Frontal cortex (tissue), 4 donors: ENCODE results near the gene RNASE8. TPM values are rescaled to one million over a fixed set of nuclear protein-coding genes. Genes with fewer than 3 reads are reported as not detected.

ENCODE experiments used
- DNase-seq, 2 donors: peaks; one replicate each; pipeline ENCODE4 v3.0.0; 2012; ENCODE audit warnings: low spot score in 2 of 2
- FAIRE-seq: peaks from 2 replicates; lab custom pipeline; 2012; peaks lifted over from hg19 to GRCh38; lab: Jason Lieb, UNC
- total RNA-seq: library from RNA; depleted of rRNA; stranded (reverse); fragments of >200 nt; gene quantifications from one replicate; pipeline ENCODE4 v1.2.3, GENCODE V29; 2014
- donor health status: control.
- donor health status: control.
- donor health status: control.

Gene RNASE8
- total RNA-seq, 1 donor from 2014 or later = not detected

GRCh38 chr14:21099596-21099985, 42.0 kb downstream of the RNASE8 start:
- no peak for FAIRE-seq

GRCh38 chr14:21100931-21101330, 43.3 kb downstream of the RNASE8 start, which contains the start of gene TMEM253:
Gene TMEM253 (plus strand): TSS chr14:21101066. CDS start chr14:21101344, 278 bp downstream.
- no peak for FAIRE-seq

More at GRCh38 chr14:21099596-21099985, 42.0 kb downstream of the RNASE8 start:
- DNase-seq = peak in 1 of 2 donors; percentile 13

DNA sequence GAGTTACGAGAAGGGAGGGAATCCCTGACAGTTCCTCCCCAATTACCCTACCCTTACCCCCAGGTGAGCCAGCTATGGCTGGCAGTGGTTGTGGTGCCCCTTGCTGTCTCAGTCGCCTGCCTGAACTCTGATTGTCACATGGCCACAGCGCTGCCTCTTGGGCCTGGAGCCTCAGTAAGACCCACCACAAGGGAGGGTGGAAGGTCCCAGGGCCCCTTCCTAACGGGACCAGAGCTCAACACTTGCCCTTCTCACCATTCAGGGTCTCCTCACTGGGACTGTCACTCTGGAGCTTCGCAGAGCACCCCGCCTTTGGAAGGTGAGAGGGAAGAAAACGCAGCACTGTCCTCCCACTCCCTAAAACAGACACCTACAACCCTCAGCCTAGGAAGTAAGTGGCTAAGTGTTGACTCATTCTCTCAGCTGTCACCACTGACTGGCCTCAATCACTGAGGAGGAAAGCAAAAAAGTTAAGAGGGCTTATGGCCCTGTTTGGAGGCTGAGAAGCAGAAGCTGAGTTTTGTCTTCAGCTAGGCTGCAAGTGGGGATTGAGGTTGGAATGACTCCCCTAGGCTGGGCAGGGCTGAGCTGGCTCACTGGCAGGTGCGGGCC, 44.3 kb downstream of the RNASE8 start:
- DNase-seq = no peak
- no peak for FAIRE-seq

More at GRCh38 chr14:21100931-21101330, 43.3 kb downstream of the RNASE8 start, which contains the start of gene TMEM253:
- no peak for DNase-seq

DNA sequence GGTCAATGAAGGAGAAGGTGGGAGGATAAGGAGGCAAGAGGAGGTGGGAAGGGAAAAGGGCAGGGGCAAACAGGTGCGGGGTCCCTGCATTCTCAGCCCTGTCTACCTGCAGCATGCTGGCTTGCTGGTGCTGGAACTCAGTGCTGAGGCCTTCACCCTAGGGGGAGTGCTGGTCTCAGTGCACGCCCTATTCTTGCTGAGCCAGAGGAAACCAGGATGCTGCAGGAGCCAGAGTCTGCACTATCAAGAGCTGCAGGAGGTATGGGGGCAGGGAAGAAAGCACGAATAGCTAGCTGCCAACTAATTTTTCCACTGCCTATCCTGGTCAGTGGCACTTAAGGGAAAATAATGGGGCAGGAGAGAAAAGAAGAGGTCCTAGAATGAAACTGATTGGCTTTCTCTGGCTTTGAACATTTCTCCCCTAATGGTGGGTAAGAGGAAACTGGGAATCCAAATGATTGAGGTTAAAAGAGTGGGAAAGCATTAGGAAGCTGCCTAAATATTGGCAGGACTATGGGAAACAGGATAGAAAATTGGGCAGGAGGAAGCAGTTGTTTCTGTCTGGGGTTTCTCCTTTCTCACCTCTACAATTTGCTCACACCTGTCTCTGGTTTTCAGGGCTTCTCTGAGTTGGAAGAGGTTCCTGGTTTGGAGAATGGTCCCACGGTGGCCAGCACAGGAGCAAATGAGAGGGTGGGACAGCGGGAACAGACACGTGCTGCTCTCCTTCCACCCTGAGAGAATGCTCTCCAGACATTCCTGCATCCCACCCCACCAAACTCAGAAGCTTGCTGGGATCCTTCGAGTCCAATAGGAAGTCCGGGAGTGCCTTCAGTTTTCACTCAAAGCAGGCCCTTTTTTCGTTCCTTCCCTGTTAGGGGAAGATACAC, 45.1 kb downstream of the RNASE8 start:
- no peak for FAIRE-seq

GRCh38 chr14:21103411-21103709, 45.7 kb downstream of the RNASE8 start:
- DNase-seq = no peak
- FAIRE-seq = no peak

More for the DNA sequence above, 45.1 kb downstream of the RNASE8 start:
- peak in 1 of 2 donors; percentile 14 for DNase-seq

GRCh38 chr14:21103710-21104447, 46.3 kb downstream of the RNASE8 start:
- FAIRE-seq (no peak), DNase-seq (peak; percentile 92 to 93)

GRCh38 chr14:21104448-21105060, 46.9 kb downstream of the RNASE8 start:
- DNase-seq (peak; percentile 68 to 73), FAIRE-seq (no peak)

GRCh38 chr14:21105095-21105494, 47.5 kb downstream of the RNASE8 start:
- FAIRE-seq (no peak), DNase-seq (no peak)

GRCh38 chr14:21106176-21106497, 48.5 kb downstream of the RNASE8 start:
- DNase-seq (no peak), FAIRE-seq (no peak)

DNA sequence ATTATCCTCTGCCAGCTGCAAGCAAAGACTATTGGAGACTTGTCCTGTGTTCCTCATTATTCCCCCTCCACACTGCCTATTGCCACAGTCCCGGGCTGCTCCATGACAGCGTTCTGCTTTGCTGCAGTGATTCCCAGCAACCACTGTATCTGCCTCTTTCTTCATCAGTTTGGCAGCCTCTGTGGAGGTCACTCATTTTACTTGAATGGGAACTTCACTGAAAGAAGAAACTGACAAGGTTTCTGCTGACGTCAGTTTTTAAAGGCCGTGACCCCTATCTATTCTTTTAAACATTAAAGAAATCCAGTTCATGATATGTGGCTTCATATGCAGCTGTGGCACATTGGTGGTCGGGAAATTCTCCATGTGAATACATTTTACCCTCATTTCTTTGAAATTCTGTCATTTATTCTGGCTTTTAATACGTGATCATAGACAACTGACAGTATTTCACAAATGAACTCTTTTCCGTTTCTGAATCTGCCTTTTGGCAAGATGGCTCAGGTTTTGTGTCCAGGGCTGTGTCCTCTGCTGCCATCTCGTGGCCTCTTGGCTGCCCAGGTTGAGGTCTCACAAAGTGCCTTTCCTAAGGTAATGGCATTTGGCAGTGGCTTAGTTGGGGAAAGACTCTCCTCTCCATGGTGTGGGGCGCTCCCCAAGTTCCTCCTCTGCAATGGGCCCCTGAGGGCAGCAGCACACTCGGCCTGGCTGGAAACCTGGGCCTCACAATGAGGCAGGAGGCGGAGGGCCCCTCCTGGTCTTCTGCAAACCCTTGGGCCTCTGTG, 49.1 kb downstream of the RNASE8 start:
- DNase-seq (peak; percentile 54 to 69), FAIRE-seq (no peak)

- DNase-seq (no peak), FAIRE-seq (no peak)
Measured at GRCh38 chr14:21107283-21107800, 49.7 kb downstream of the RNASE8 start.

Other genes starting within 250 kb of the RNASE8 start
- not detected for gene RNASE3, start 166.4 kb upstream of the RNASE8 start, total RNA-seq
- not detected for gene RNASE2, start 102.3 kb upstream of the RNASE8 start, total RNA-seq
- 27.7 TPM for gene METTL17, start 67.8 kb upstream of the RNASE8 start, total RNA-seq
- not detected for gene SLC39A2, start 58.5 kb upstream of the RNASE8 start, total RNA-seq
- 92.9 TPM for gene NDRG2, start 32.8 kb upstream of the RNASE8 start, total RNA-seq
- not detected for gene TPPP2, start 27.6 kb upstream of the RNASE8 start, total RNA-seq
- not detected for gene RNASE13, start 23.0 kb upstream of the RNASE8 start, total RNA-seq
- gene RNASE7, start 15.5 kb upstream of the RNASE8 start, total RNA-seq = not detected
- 11.4 TPM for gene ARHGEF40, start 12.5 kb downstream of the RNASE8 start, total RNA-seq
- 6.9 TPM for gene ZNF219, start 40.8 kb downstream of the RNASE8 start, total RNA-seq
- not detected for gene TMEM253, start 43.2 kb downstream of the RNASE8 start, total RNA-seq
- not detected for gene OR5AU1, start 98.2 kb downstream of the RNASE8 start, total RNA-seq
- 614 TPM for gene HNRNPC, start 211.6 kb downstream of the RNASE8 start, total RNA-seq
- gene RPGRIP1, start 222.3 kb downstream of the RNASE8 start, total RNA-seq = not detected